IPS-NIHi11 (cell line): ENCODE results near the gene ARG2.
"Not testable (repeated sequence)": the region's sequence is repeated elsewhere in the genome, so short reads cannot be mapped to it uniquely, and the experiment has no call there.

Experiments
- DNase-seq: peaks from one replicate; pipeline ENCODE4 v3.0.0; 2012; ENCODE audit warnings: mixed read lengths, low spot score

Gene ARG2

GRCh38 chr14:67586369-67586768 is 33.4 kb upstream of the ARG2 start:
- no peak for DNase-seq

- DNase-seq, result no peak
Observed at GRCh38 chr14:67589204-67589770, 30.4 kb upstream of the ARG2 start.

DNA sequence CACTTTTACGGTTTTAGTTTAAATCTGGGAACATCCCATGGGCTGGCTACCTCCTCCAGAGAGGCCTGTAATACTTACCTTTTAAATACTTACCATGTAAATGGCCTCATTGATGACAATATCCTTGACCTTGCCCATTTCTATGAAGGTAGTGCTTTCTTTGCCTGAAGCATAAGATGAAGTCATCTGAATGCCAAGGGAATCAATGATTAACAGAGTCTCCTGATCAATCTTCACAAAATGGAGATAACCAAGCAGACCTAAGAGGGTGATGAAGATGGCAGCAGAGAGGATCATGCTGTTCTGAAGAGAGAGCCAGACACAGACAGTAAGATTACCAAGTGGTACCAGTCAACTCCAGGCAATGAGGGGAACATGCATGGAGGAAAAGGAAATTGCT is 26.1 kb upstream of the ARG2 start:
- DNase-seq, result not testable (repeated sequence)

DNA sequence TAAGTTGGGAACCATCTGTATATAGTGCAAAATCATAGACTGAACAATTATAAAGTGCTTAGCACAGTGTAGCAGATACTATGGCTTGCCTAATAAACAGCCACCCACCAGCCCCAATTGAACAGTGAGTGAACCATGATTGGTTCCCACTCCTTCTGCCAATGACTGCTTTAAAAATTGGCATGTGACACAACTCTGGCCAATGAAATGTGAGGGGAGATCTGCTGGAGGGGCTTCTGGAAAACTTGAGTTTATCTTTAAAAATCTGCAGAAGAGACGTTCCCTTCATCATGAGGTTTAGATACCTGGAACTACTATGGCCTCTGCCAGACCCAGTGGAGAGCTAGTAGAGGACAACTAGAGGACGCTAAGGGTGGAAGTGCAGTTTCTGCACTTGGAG is 24.3 kb upstream of the ARG2 start:
- DNase-seq, result no peak

- peak; percentile 96 for DNase-seq
Observed at GRCh38 chr14:67599698-67600561, 19.8 kb upstream of the ARG2 start, which contains the start of gene PIGH. PIGH (minus strand) TSS chr14:67600268; CDS start chr14:67600203, 65 bp downstream.

- DNase-seq, result not testable (repeated sequence)
Observed at GRCh38 chr14:67600562-67600974, 19.2 kb upstream of the ARG2 start.

GRCh38 chr14:67602076-67602475 is 17.6 kb upstream of the ARG2 start:
- DNase-seq, result no peak

DNA sequence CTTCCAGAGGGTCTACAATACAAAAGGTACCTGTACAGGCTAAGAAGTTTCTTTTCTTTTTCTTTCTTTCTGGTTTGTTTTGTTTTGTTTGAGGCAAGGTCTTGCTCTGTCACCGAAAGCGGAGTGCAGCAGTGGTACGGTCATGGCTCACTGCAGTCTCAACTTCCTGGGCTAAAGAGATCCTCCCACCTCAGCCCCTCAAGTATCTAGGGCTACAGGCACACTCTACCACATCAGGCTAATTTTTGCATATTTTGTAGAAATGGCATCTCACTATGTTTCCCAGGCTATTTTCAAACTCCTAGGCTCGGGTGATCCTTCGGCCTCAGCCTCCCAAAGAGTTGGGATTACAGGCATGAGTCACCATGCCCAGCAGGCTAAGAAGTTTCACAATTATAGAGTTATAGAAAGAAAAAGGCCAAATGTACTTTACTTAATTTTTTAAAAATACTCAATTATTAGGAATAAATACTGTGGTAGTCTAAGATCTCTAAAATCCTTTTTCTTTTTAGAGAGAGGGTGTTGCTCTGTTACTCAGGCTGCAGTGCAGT is 16.6 kb upstream of the ARG2 start:
- DNase-seq, result no peak

- DNase-seq, result no peak
Observed at GRCh38 chr14:67607646-67608045, 12.1 kb upstream of the ARG2 start.

GRCh38 chr14:67609642-67610310 is 9.9 kb upstream of the ARG2 start:
- DNase-seq, result no peak

GRCh38 chr14:67610491-67610890 is 9.2 kb upstream of the ARG2 start:
- DNase-seq, result no peak

DNA sequence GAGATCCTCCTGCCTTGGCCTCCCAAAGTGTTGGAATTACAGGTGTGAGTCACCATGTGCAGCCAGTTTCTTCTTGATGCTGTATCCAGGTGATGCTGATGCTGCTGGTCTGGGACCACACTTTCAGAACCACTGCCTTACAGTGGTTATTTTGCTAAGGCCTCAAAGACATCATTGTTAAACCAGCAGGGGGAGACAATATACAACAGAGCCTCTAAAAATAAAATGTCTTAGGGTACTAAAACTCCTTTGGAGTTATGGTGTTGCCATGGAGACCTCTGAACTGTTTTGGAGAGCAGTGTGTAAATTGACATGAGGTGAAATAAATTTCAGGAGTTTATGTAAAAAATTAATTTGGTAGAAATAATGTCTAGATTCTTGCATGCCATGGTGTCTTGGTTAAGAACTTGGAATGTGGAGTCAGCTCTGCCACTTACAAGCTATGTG is 1.1 kb upstream of the ARG2 start:
- DNase-seq, result peak; percentile 56

DNA sequence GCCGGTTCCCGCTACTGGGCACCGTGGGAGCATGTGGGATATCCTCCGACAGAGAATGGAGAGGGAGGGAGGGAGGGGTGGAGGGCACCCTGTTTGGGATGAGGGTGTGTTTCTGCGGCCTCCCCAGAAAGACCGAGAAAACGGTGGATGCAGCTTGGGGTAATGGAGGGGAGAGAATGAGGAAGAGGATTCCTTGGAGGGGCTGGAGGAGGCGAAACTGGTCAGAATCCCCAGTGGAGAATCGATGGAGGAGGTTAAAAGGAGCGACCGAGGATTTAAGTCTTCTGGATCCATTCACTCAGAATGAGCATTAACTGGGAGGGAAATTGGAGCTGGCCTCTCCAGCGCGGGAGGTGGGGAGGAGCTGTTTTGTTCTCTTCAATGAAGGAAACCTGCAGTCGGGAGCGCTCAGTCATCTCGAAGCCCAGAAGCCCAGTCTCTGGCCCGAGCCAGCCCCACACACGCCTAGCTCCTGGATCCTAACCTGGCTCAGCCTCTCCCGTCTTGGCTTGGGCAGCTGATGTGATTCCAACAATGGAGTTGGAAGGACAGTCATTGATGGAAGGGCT is 581 bp downstream of the ARG2 start:
- DNase-seq, result peak; percentile 60

DNA sequence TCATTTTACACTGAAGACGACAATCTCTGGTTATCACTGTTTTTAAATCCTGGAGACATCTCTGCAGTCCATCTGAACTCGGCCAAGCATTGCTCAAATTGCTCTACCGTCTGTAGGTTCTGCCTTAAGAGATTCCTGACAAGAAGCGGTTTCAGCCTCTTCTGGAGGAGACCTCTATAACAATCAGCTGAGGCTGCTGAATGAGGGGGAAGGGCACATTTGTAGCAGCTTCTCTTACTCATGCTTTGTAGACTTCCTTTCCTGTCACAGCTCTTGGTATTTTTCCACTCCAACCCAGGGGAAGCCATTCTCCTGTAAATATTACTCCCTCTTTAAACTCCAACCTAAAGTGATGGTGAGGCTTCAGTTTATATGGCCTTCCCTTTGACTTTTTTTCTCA is 3.0 kb downstream of the ARG2 start:
- DNase-seq, result peak; percentile 41

DNA sequence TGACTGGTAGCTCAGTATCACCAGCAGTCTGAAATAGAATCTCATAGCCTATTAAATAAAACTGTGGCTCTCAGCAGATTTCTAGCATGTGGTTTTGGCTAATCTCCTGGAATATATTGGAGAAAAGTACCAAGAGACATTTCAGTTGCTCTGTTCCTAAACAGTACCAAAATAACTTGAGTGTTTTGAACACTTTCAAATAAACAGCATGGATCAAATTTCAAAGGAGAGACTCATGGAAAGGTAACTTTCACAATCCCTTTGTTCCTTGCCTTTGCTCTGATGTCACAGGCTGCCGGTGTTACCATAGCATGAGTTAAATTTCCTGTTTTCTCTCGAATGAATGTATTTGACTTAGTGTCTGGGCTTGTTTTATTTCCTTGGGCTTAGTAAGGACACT is 3.4 kb downstream of the ARG2 start:
- no peak for DNase-seq

DNA sequence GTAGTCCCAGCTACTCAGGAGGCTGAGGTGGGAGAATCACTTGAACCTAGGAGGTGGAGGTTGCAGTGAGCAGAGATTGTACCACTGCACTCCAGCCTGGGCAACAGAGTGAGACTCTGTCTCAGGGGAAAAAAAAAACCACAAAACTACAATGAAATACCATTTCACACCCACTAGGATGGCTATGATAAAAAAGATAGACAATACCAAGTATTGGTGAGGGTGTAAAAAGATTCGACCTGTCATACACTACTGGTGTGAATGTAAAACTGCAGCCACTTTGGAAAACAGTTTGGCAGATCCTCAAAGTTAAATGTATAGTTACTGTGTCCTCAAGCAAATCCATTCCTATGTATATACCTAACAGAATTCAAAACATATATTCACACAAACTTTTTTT is 6.4 kb downstream of the ARG2 start:
- DNase-seq, result not testable (repeated sequence)

GRCh38 chr14:67627519-67627918 is 7.8 kb downstream of the ARG2 start:
- no peak for DNase-seq

GRCh38 chr14:67630186-67630585 is 10.5 kb downstream of the ARG2 start:
- DNase-seq, result no peak

DNA sequence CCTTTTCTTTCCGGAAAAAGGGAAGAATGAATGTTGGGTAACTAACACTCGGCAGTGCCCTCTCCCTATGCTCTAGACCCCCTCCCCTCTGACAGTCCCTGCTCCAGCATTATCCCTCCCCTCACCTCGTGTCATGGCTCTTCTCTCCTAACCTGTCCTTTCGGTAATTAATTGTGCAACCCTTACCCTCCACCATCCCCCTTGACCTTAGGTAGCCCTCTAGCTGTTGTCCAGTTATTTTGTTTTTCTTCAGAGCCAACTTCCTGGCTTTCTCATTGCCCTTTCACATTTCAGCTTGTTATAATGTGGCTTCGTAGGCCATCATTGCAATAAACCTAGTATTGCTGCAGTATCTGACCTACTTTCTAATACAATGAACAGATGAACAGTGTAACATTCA is 11.2 kb downstream of the ARG2 start:
- DNase-seq, result no peak

DNA sequence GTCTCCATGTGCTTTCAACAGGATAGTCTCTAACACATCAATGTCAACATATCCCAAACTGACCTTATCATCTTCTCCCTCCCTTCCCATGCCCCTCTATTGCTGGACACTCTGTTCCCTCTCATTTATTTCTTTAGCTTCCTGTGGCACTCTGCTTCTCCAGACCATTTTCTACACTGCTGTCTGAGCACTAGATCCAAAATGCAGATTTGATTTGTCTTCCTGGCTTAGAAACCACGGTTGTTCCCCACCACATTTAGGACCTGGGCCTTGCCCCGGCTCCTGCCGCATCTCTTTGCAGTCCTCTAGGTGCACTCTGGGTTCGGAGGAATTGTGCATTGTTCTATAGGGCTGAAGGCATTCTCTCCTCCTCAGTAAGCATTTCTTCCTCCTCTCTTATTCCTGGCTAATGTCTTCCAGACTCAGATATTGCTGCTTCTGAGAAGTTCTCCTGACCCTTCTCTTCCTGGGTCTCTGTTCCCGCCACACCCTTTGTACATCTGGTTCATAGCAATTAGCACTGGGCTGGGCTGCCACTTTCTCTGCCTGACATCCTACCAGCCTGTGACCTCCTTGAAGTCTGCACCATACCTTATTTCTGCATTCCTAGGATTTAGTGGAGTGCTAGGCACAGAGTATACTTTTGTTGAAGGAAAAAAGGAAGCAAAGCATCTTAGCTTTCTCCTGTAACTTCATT is 13.9 kb downstream of the ARG2 start:
- DNase-seq, result no peak

- no peak for DNase-seq
Observed at GRCh38 chr14:67636361-67636919, 16.7 kb downstream of the ARG2 start.
